ENCODE results near the gene SLC49A3. TPM values are rescaled to one million over a fixed set of nuclear protein-coding genes. Genes with fewer than 3 reads are reported as not detected.

SLC49A3 gene
- total and polyA plus RNA-seq, 9 donors, result 0.43 to 5.2 (median 2.1) TPM

- 72 to 81% (median 73%) methylated on average over 46 to 47 of the region's 47 CpGs for WGBS, 3 donors
- Histone ChIP-seq H3K4me3 (no peak overlapping the region), H3K9me3 (no peaks in the 10 kb centered on the region), H3K27ac (peak overlapping the region in 1 of 2 donors; percentile 62), H3K36me3 (no peaks in the 10 kb centered on the region), H3K27me3 (no peaks in the 10 kb centered on the region), H3K4me1 (ENCODE audit: insufficient read depth) (peaks cover 42% of the 10 kb centered on the region)
- intact Hi-C loops (cut with DNase I), result no loop called here
- no peak for DNase-seq
- TF ChIP-seq POLR2A (IDR thresholded peaks at IDR 0.05), result no peak
- TF ChIP-seq EP300 (IDR thresholded peaks at IDR 0.05), result no peak
- TF ChIP-seq CTCF (IDR thresholded peaks at IDR 0.05), result no peak
Measured at GRCh38 chr4:722169-722725, 33.3 kb upstream of the SLC49A3 start.

DNA sequence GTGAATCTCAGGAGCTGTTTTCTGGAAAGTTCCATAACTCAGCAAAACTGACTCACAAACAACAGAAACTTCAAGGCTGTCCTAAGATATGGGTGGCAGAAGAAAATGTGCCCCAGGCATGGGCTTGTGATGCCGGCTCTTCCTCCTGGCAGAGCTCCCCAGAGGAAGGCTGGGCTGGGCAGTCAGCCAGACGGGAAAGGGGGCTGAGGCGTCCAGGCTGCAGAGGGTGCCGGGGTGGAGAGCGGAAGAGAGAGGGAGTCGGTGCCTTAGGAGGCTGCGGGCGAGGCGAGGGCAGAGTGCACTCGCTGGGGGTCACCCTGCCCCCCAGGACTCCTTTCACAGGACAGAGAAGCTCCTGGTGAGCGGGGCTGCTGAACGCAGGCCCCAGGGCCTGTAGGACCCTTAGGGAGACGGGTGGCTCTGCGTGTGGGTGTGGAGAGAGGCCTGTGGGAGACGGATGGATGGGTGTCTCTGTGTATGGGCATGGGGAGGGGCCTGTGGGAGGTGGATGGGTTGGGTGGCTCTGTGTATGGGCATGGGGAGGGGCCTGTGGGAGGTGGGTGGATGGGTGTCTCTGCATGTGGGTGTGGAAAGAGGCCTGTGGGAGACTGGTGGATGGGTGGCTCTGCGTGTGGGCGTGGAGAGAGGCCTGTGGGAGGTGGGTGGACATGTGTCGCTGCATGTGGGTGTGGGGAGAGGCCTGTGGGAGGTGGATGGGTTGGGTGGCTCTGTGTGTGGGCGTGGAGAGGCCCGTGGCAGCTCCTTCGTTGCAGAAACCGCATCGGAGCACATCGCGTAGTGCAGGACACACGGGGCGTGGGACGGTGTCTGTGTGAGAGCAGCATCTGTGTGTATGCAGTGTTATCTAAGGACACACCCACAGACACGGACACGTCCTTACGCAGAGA, 32.6 kb upstream of the SLC49A3 start:
- Histone ChIP-seq H3K27ac (peak overlapping the region; percentile 61 to 62), H3K4me1 (ENCODE audit: insufficient read depth) (peaks cover 40% of the 10 kb centered on the region), H3K4me3 (no peak overlapping the region), H3K36me3 (no peaks in the 10 kb centered on the region), H3K9me3 (no peaks in the 10 kb centered on the region), H3K27me3 (no peaks in the 10 kb centered on the region)
- DNase-seq, result peak; percentile 57 to 85 (median 82)
- TF ChIP-seq EP300 (IDR thresholded peaks at IDR 0.05) (no peak), CTCF (IDR thresholded peaks at IDR 0.05) (no peak), POLR2A (IDR thresholded peaks at IDR 0.05) (no peak)
- WGBS, 3 donors, result 17 to 29% (median 17%) methylated on average over 31 of the region's 31 CpGs
- intact Hi-C loops (cut with DNase I), result no loop called here

GRCh38 chr4:720111-720860, 31.3 kb upstream of the SLC49A3 start:
- Histone ChIP-seq H3K4me1 (ENCODE audit: insufficient read depth) (peaks cover 32% of the 10 kb centered on the region), H3K4me3 (no peak overlapping the region), H3K9me3 (no peaks in the 10 kb centered on the region), H3K27ac (peak overlapping the region in 1 of 2 donors; percentile 62), H3K27me3 (no peaks in the 10 kb centered on the region), H3K36me3 (no peaks in the 10 kb centered on the region)
- TF ChIP-seq EP300 (IDR thresholded peaks at IDR 0.05) (no peak), CTCF (IDR thresholded peaks at IDR 0.05) (no peak), POLR2A (IDR thresholded peaks at IDR 0.05) (no peak)
- intact Hi-C loops (cut with DNase I), result no loop called here
- WGBS, 3 donors, result 93 to 94% (median 93%) methylated on average over 59 of the region's 59 CpGs
- DNase-seq, result no peak

DNA sequence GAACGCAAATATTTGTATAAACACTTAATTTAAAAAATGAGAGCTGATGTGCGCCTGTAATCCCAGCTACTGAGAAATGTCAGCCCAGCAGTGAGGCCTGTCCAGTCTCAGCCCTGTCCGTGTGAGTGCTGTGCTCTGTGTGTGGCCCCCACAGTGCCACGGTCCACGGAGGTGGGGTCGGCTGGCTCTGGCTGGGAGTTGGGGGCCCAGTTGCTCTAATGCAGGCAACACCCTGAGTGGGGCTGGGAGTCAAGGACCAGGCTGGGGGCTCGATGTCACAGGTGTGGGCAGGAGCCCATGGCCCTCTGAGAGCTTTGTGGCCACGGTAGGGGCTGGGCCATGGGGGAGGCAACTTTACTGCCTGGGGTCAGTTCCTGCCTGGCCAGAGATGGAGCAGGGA, 29.5 kb upstream of the SLC49A3 start:
- TF ChIP-seq EP300 (IDR thresholded peaks at IDR 0.05) (no peak), CTCF (IDR thresholded peaks at IDR 0.05) (no peak), POLR2A (IDR thresholded peaks at IDR 0.05) (no peak)
- no peak overlapping the region for H3K4me3 ChIP-seq
- H3K27ac ChIP-seq, result no peak overlapping the region
- no peaks in the 10 kb centered on the region for H3K36me3 ChIP-seq
- no peak for DNase-seq
- intact Hi-C loops (cut with DNase I), result no loop called here
- peaks cover 24% of the 10 kb centered on the region for H3K4me1 ChIP-seq (ENCODE audit: insufficient read depth)
- WGBS, 3 donors, result 56 to 66% (median 63%) methylated on average over 8 of the region's 8 CpGs
- no peaks in the 10 kb centered on the region for H3K27me3 ChIP-seq
- H3K9me3 ChIP-seq, result no peaks in the 10 kb centered on the region
